ENCODE data around the gene CRYGN.

The CRYGN gene

DNA sequence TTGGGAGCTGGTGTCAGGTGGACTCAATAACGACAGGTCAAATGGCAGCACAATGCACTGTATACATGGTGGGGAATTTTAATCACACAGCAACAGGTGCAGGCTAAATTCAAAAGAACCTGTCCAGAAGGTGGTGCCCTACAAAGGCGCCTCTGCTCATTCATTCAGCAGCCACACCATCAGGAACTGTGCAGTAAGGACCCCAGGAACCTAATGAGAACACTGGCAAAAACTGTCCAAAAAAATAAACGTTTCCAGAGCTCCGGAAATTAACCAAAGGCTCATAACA, 21.9 kb upstream of the CRYGN start:
- POLR2A ChIA-PET = no interaction called here
- CTCF ChIA-PET = interaction anchor here (0.6 kb wide), 1 partner anchor 85 kb away, joined by 5 read pairs; no protein-coding TSS in a partner anchor
- TF ChIP-seq ZNF384 (IDR thresholded peaks at IDR 0.05) (no peak), NFRKB (IDR thresholded peaks at IDR 0.05) (no peak), HDGF (IDR thresholded peaks at IDR 0.05; ENCODE audit: borderline replicate concordance) (no peak), CTBP1 (IDR thresholded peaks at IDR 0.05; ENCODE audit: borderline replicate concordance) (no peak), FOXM1 (IDR thresholded peaks at IDR 0.05; ENCODE audit: borderline replicate concordance) (no peak), TARDBP (IDR thresholded peaks at IDR 0.05) (no peak), ELF4 (IDR thresholded peaks at IDR 0.05) (no peak), PKNOX1 (IDR thresholded peaks at IDR 0.05) (no peak), FOXK2 (IDR thresholded peaks at IDR 0.05) (no peak), ARNT (IDR thresholded peaks at IDR 0.05) (no peak), BHLHE40 (IDR thresholded peaks at IDR 0.05; ENCODE audit: borderline replicate concordance) (no peak), SUZ12 (IDR thresholded peaks at IDR 0.05) (no peak), LEF1 (IDR thresholded peaks at IDR 0.05; ENCODE audit: borderline replicate concordance) (no peak), SP1 (IDR thresholded peaks at IDR 0.05) (no peak)
- no peak for DNase-seq (ENCODE audit: extremely low spot score)

GRCh38 chr7:151461096-151461941, 21.4 kb upstream of the CRYGN start:
- ChIA-PET POLR2A (interaction anchor here (1.2 kb wide), 1 partner anchor 12 kb away, joined by 3 read pairs; no protein-coding TSS in a partner anchor), CTCF (interaction anchor here (0.6 to 1.0 kb wide), 3 partner anchors 86 to 165 kb away, joined by 5 to 6 read pairs (median 5); no protein-coding TSS in a partner anchor)
- DNase-seq (ENCODE audit: extremely low spot score) = no peak
- no peak for TF ChIP-seq SP1 (IDR thresholded peaks at IDR 0.05)
- TF ChIP-seq FOXK2 (IDR thresholded peaks at IDR 0.05) = no peak
- TF ChIP-seq TARDBP (IDR thresholded peaks at IDR 0.05) = no peak
- no peak for TF ChIP-seq FOXA1 (IDR thresholded peaks at IDR 0.05)
- no peak for TF ChIP-seq HDGF (IDR thresholded peaks at IDR 0.05; ENCODE audit: borderline replicate concordance)
- no peak for TF ChIP-seq ZNF384 (IDR thresholded peaks at IDR 0.05)

DNA sequence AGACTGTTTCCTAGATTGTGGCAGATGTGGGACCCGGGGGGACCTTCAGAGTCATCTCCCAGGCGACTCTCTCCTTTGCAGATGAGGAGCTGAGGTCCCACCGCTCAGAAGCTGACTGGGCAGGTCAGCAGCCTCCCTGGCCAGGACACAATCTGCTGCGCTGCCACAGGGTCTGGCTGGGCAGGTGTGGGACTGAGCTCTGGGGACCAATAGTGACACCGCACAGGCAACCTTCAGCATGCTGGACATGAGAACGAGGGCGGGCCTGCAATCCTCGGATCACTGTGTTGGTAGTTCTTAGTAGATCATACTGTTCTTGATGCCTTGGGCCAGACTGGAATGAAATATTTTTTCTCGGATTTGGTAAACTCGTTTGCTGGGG, 20.5 kb upstream of the CRYGN start:
- TF ChIP-seq ELF4 (IDR thresholded peaks at IDR 0.05) = no peak
- TF ChIP-seq BHLHE40 (IDR thresholded peaks at IDR 0.05; ENCODE audit: borderline replicate concordance) = no peak
- no peak for TF ChIP-seq FOXK2 (IDR thresholded peaks at IDR 0.05)
- no peak for TF ChIP-seq HDGF (IDR thresholded peaks at IDR 0.05; ENCODE audit: borderline replicate concordance)
- TF ChIP-seq LEF1 (IDR thresholded peaks at IDR 0.05; ENCODE audit: borderline replicate concordance) = no peak
- no peak for TF ChIP-seq CTBP1 (IDR thresholded peaks at IDR 0.05; ENCODE audit: borderline replicate concordance)
- no peak for DNase-seq (ENCODE audit: extremely low spot score)
- POLR2A ChIA-PET = interaction anchor here (0.7 to 1.9 kb wide), 4 partner anchors 11 to 233 kb away, joined by 3 to 5 read pairs (median 3); partner anchors contain the start of gene ABCF2
- CTCF ChIA-PET = interaction anchor here (0.9 to 1.2 kb wide), 3 partner anchors 17 to 166 kb away, joined by 4 to 6 read pairs (median 5); no protein-coding TSS in a partner anchor

- TF ChIP-seq FOXA1 (IDR thresholded peaks at IDR 0.05) (no peak), BHLHE40 (IDR thresholded peaks at IDR 0.05; ENCODE audit: borderline replicate concordance) (no peak), CTBP1 (IDR thresholded peaks at IDR 0.05; ENCODE audit: borderline replicate concordance) (peak; percentile 65; the same call in 1 of the 2 replicates), PKNOX1 (IDR thresholded peaks at IDR 0.05) (peak; percentile 4; the same call in 1 of the 2 replicates), L3MBTL2 (conservative IDR thresholded peaks at IDR 0.05) (peak; percentile 92), FOXM1 (IDR thresholded peaks at IDR 0.05; ENCODE audit: borderline replicate concordance) (no peak)
- ChIA-PET CTCF (interaction anchor here (0.9 to 1.2 kb wide), 3 partner anchors 11 to 93 kb away, joined by 3 to 4 read pairs (median 4); no protein-coding TSS in a partner anchor), POLR2A (interaction anchor here (0.6 to 1.9 kb wide), 7 partner anchors 10 to 276 kb away, joined by 3 to 5 read pairs (median 3); partner anchors contain the start of genes ABCF2 and RHEB)
- peak; percentile 77 for DNase-seq (ENCODE audit: extremely low spot score)
Measured at GRCh38 chr7:151459726-151460473, 20.0 kb upstream of the CRYGN start.

DNA sequence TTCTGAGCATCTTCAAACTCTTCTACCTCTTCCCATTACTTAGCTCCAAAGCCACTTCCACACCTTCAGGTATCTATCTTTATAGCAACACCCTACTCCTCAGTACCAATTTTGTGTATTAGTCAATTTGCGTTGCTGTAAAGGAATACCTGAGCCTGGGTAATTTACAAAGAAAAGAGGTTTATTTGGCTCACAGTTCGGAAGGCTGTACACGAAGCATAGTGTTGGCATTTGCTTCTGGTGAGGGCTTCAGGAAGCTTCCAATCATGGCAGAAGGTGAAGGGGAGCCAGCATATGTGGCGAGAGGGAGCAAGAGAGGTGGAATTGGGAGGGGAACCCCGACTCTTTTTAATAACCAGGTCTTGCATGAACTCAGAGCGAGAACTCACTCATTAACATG, 17.6 kb upstream of the CRYGN start:
- no peak for TF ChIP-seq SP1 (IDR thresholded peaks at IDR 0.05)
- TF ChIP-seq HDGF (IDR thresholded peaks at IDR 0.05; ENCODE audit: borderline replicate concordance) = no peak
- no peak for TF ChIP-seq TARDBP (IDR thresholded peaks at IDR 0.05)
- TF ChIP-seq FOXA1 (IDR thresholded peaks at IDR 0.05) = no peak
- no peak for TF ChIP-seq FOXK2 (IDR thresholded peaks at IDR 0.05)
- no peak for TF ChIP-seq CTBP1 (IDR thresholded peaks at IDR 0.05; ENCODE audit: borderline replicate concordance)
- TF ChIP-seq NFRKB (IDR thresholded peaks at IDR 0.05) = no peak
- no peak for TF ChIP-seq BHLHE40 (IDR thresholded peaks at IDR 0.05; ENCODE audit: borderline replicate concordance)
- no peak for TF ChIP-seq LEF1 (IDR thresholded peaks at IDR 0.05; ENCODE audit: borderline replicate concordance)
- TF ChIP-seq SUZ12 (IDR thresholded peaks at IDR 0.05) = no peak
- TF ChIP-seq ARNT (IDR thresholded peaks at IDR 0.05) = no peak
- TF ChIP-seq ELF4 (IDR thresholded peaks at IDR 0.05) = no peak
- TF ChIP-seq ZNF384 (IDR thresholded peaks at IDR 0.05) = no peak
- no peak for TF ChIP-seq L3MBTL2 (conservative IDR thresholded peaks at IDR 0.05)
- TF ChIP-seq FOXM1 (IDR thresholded peaks at IDR 0.05; ENCODE audit: borderline replicate concordance) = no peak
- TF ChIP-seq PKNOX1 (IDR thresholded peaks at IDR 0.05) = no peak
- CTCF ChIA-PET = interaction anchor here (0.6 kb wide), 1 partner anchor 304 kb away, joined by 3 read pairs; no protein-coding TSS in a partner anchor
- POLR2A ChIA-PET = no interaction called here
- DNase-seq (ENCODE audit: extremely low spot score) = no peak

All from HEK293T (cell line).